ENCODE results near the gene DAPP1.

The DAPP1 gene

GRCh38 chr4:99857307-99857706, 40.7 kb downstream of the DAPP1 start:
- DNase-seq, result no peak

DNA sequence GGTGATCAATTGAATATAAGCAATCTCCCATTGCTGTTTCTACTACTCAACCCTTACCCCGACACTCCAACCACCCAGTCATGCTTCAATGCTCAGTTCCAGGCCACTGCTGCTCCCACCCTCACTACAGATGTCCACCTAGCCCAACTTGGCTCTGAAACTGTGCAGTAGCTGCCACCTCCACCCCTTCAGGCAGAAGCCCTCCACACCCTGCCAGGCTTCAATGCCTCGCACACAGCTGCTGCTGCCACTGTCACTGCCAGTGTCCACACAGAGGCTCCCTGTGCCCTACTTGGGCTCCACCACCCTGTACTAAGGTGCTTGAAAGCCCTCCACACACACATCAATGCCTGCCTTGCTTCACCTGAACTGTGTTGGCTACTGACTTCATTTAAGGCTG, 43.0 kb downstream of the DAPP1 start:
- DNase-seq, result no peak

DNA sequence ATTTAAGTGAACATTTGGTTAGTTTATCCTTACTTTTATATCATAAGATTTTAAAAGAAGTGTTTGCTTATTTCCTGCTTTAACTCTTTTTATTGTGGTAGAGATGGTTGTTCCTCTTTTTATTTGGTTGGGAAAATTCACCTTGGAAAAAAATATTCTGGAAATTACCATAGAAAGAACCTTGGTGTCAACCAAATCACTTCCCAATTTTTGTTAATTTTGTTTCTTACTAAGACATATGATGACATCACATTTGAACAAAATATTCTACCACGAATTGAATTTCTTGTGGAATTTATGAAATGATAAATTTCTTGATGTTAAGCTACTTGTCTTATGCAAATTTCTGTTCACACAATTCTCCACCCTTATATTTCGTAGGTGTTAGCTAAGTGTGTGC, 43.9 kb downstream of the DAPP1 start:
- no peak for DNase-seq

GRCh38 chr4:99861120-99861905, 44.7 kb downstream of the DAPP1 start:
- no peak for DNase-seq

- no peak for DNase-seq
These were observed 47.2 kb downstream of the DAPP1 start for GRCh38 chr4:99863804-99864203.

DNA sequence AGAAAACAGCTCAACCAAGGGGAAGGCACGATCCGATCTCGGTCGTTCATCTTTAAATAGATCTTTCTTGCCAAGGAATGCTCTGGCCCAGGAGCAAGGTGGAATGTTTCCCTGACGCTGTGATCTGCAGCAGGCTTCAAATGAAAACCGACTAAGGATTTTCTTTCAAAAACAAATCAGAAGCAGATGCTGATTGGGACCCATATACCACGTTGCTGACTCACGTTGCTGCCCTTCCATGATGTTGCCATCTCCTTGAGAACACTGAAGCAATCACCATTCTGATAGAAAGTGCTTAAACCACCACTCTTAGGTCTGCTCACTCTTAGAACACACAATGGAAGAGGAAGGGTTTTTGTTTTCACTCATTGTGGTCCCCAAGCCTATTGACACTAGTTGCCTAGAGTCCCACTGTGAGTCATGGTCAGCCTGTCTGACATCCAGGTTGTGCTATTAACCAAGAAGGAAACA, 51.5 kb downstream of the DAPP1 start:
- no peak for DNase-seq

- DNase-seq, result no peak
These were observed 55.9 kb downstream of the DAPP1 start for GRCh38 chr4:99872570-99872969.

GRCh38 chr4:99875071-99875470, 58.4 kb downstream of the DAPP1 start:
- DNase-seq, result no peak

DNA sequence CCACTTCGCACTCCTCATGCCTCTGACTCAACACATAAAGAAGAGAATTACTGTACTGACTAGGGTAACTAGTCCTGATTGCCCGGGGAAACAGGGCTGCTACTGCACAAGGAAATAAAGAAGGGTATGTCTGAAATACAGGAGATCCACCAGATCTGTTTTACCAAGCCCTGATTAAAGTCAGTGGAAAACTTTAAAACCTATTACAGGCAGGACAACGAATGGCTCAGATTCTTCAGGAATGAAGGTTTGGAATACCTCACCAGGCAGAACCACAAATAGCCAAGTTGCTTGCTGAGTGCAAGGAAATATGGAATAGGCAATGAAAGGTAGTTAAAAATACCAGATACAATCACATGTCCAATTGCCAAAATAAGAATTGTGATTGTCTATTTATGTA, 60.3 kb downstream of the DAPP1 start:
- DNase-seq, result no peak

GRCh38 chr4:99878604-99879003, 62.0 kb downstream of the DAPP1 start:
- no peak for DNase-seq

- no peak for DNase-seq
These were observed 62.8 kb downstream of the DAPP1 start for GRCh38 chr4:99879458-99879857.

GRCh38 chr4:99885063-99885664, 68.5 kb downstream of the DAPP1 start:
- DNase-seq, result peak; percentile 42

- no peak for DNase-seq
These were observed 69.1 kb downstream of the DAPP1 start for GRCh38 chr4:99885687-99886086.

GRCh38 chr4:99886146-99886545, 69.5 kb downstream of the DAPP1 start:
- DNase-seq, result no peak

DNA sequence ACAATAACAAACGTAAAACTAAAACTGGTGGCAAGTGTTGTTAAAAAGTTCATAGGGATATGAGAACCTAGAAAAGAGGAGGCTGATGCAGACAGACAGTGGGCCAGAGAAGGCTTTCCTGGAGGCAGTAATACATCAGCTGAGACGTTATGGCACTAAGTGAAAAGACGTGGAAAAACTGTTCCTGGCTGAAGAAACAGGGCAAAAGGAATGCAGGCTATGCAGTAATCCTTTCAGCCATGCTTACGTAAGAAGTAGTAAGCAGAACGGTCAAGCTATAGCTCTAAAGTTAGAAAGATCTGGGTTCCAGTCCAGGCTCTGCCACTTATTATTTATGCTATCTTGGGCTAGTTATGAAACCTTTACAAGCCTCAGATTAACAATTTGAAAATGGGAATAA, 71.2 kb downstream of the DAPP1 start:
- no peak for DNase-seq

DNA sequence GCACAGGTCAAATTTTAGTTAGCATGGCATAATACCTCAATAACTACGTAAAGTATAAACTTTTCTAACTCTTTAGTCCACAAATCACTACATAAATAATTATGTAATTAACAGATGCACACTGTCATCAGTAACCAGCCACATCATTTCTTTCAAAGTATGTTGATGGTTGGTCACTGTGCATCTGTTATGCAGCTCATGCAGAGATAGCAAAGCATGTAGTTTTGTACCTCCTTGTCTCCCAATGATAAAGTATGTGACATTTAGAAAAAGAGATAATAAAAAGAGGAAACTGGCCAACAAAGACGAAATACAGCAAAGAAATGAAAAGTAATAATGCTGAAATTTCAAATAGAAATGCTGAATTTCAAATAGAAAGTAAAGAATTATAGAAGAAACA, 74.7 kb downstream of the DAPP1 start:
- no peak for DNase-seq

DNA sequence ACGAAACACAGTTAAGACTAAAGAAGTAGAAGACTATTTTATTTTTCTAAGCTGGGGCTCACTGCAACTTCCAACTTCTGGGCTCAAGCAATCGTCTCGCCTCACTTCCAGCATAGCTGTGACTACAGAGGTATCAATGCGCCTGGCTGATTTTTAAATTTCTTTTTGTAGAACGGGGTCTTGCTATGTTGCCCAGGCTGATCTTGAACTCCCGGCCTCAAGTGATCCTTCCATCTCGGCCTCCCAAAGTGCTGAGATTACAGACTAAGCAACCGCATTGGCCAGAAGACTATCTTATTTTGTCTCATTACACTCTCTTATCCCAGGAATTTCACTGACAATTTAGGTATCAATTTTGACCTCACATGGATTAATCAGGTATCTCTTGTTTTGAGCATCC, 76.4 kb downstream of the DAPP1 start:
- no peak for DNase-seq

GRCh38 chr4:99893839-99894160, 77.2 kb downstream of the DAPP1 start:
- DNase-seq, result no peak

- peak; percentile 90 for DNase-seq
These were observed 77.8 kb downstream of the DAPP1 start, which contains the start of gene LAMTOR3 for GRCh38 chr4:99894161-99894997. Gene LAMTOR3 (minus strand): TSS chr4:99894427. CDS start chr4:99893963, 464 bp downstream.

DNA sequence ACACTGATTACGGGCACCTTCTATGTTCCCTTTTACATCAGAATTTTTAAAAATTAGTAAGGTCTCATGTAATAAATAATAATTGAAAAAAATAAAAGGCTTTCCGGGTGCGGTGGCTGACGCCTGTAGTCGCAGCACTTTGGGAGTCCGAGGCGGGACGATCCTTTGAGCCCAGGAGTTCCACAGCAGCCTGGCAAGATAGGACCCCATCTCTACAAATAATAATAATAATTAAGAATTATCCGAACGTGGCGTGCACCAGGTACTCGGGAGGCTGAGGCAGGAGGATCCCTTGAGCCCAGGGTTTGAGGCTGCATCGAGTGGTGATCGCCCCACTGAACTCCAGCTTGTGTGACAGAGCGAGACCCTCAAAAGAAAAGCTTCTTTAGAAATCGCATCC, 78.4 kb downstream of the DAPP1 start:
- no peak for DNase-seq

- no peak for DNase-seq
These were observed 98.8 kb downstream of the DAPP1 start for GRCh38 chr4:99915449-99915848.

DNA sequence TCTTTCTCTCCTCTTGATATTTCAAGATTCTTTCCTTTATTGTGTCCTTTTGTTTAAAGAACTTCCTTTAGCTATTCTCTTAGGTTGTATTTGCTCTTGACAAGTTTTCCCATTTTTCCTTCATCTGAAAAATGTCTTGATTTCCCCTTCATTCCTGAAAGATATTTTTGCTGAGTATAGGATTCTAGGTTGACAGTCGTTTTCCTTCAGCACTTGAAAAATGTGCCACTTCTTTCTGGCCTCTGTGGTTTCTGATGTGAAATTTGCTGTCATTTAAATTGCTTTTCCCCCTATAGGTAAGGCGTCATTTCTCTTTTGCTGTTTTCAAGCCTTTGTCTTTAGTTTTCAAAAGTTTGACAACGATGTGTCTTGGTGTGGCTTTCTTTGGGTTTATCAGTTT, 100.9 kb downstream of the DAPP1 start:
- no peak for DNase-seq

- DNase-seq, result no peak
These were observed 102.0 kb downstream of the DAPP1 start for GRCh38 chr4:99918656-99919055.
